Transverse colon (tissue), 4 donors: ENCODE data around the gene RHOA.

Source experiments
- POLR2AphosphoS5 ChIP-seq, 3 donors: sonication (generic); formaldehyde crosslinking; IDR thresholded peaks; one replicate each; pipeline ENCODE4 v1.6.1; 2016; ENCODE audit warnings: antibody characterized with exemption in 3 of 3
- TF ChIP-seq, protein P1 (sequence below), 5 experiments: fragments of 200-600 bp in 3 of 5; fragments of 450-650 bp in 2 of 5; sonication (generic) in 3 of 5; IDR thresholded peaks; 1 replicate in 2 of 5; 2 replicates in 3 of 5; pipeline ENCODE4 v1.5.1; 2016 to 2017; ENCODE audit warnings: antibody characterized with exemption in 5 of 5, inconsistent platforms in 3 of 5, mild to moderate bottlenecking in 2 of 5, moderate library complexity in 1 of 5

GRCh38 chr3:49346797-49347251, 65.0 kb downstream of the RHOA start:
- no peak for TF ChIP-seq POLR2AphosphoS5 (IDR thresholded peaks at IDR 0.05)
- TF ChIP-seq, protein P1, sequence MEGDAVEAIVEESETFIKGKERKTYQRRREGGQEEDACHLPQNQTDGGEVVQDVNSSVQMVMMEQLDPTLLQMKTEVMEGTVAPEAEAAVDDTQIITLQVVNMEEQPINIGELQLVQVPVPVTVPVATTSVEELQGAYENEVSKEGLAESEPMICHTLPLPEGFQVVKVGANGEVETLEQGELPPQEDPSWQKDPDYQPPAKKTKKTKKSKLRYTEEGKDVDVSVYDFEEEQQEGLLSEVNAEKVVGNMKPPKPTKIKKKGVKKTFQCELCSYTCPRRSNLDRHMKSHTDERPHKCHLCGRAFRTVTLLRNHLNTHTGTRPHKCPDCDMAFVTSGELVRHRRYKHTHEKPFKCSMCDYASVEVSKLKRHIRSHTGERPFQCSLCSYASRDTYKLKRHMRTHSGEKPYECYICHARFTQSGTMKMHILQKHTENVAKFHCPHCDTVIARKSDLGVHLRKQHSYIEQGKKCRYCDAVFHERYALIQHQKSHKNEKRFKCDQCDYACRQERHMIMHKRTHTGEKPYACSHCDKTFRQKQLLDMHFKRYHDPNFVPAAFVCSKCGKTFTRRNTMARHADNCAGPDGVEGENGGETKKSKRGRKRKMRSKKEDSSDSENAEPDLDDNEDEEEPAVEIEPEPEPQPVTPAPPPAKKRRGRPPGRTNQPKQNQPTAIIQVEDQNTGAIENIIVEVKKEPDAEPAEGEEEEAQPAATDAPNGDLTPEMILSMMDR (IDR thresholded peaks at IDR 0.05) = no peak
